GM23248 (cell line): ENCODE results near the gene CLDN12. TPM values are rescaled to one million over a fixed set of nuclear protein-coding genes. Genes with fewer than 3 reads are reported as not detected.

ENCODE experiments used
- DNase-seq: peaks from one replicate; pipeline ENCODE4 v3.0.0-alpha.2; 2015
- H2AFZ ChIP-seq: fragments of 200-600 bp; sonication (generic); 2 replicates; pipeline ENCODE4 v1.6.1; 2016; ENCODE audit warnings: antibody characterized with exemption
- H3F3A ChIP-seq: fragments of 200-600 bp; sonication (generic); 2 replicates; pipeline ENCODE4 v1.6.1; 2016; ENCODE audit warnings: mild to moderate bottlenecking, antibody characterized with exemption, mixed run types; ENCODE audit not compliant: insufficient read depth
- H3K27ac ChIP-seq: fragments of 200-600 bp; sonication (generic); 2 replicates; pipeline ENCODE4 v1.5.1; 2016; ENCODE audit warnings: mild to moderate bottlenecking
- H3K27me3 ChIP-seq: fragments of 200-600 bp; sonication (generic); replicated peaks from 2 replicates; pipeline ENCODE4 v1.6.1; 2016; ENCODE audit warnings: mild to moderate bottlenecking; ENCODE audit not compliant: insufficient read depth
- H3K36me3 ChIP-seq: fragments of 200-600 bp; sonication (generic); 2 replicates; pipeline ENCODE4 v1.6.1; 2016; ENCODE audit warnings: low read depth, mild to moderate bottlenecking
- H3K4me1 ChIP-seq: fragments of 200-600 bp; sonication (generic); 2 replicates; pipeline ENCODE4 v1.6.1; 2016; ENCODE audit warnings: mild to moderate bottlenecking; ENCODE audit not compliant: insufficient read depth
- H3K4me2 ChIP-seq: fragments of 200-600 bp; sonication (generic); one replicate; pipeline ENCODE4 v1.6.1; 2016; ENCODE audit warnings: mild to moderate bottlenecking; ENCODE audit not compliant: unreplicated experiment
- H3K4me3 ChIP-seq: fragments of 200-600 bp; sonication (generic); 2 replicates; pipeline ENCODE4 v1.5.1; 2016; ENCODE audit warnings: mild to moderate bottlenecking
- H3K79me2 ChIP-seq: fragments of 200-600 bp; sonication (generic); 2 replicates; pipeline ENCODE4 v1.6.1; 2016; ENCODE audit warnings: mild to moderate bottlenecking; ENCODE audit not compliant: insufficient read depth
- H3K9ac ChIP-seq: fragments of 200-600 bp; sonication (generic); 2 replicates; pipeline ENCODE4 v1.6.1; 2016; ENCODE audit warnings: mild to moderate bottlenecking
- H3K9me2 ChIP-seq: fragments of 200-600 bp; sonication (generic); 2 replicates; pipeline ENCODE4 v1.6.1; 2016; ENCODE audit warnings: mixed run types, mild to moderate bottlenecking, moderate library complexity; ENCODE audit not compliant: insufficient read depth
- H3K9me3 ChIP-seq: fragments of 200-600 bp; sonication (generic); one replicate; pipeline ENCODE4 v1.6.1; 2017; ENCODE audit warnings: low read depth
- H4K20me1 ChIP-seq: fragments of 200-600 bp; sonication (generic); 2 replicates; pipeline ENCODE4 v1.6.0; 2016; ENCODE audit not compliant: insufficient read depth
- EZH2 ChIP-seq: fragments of 200-600 bp; sonication (generic); IDR thresholded peaks from 2 replicates; pipeline ENCODE4 v1.6.1; 2018; ENCODE audit warnings: antibody characterized with exemption, mild to moderate bottlenecking; ENCODE audit not compliant: insufficient read depth, poor library complexity, severe bottlenecking
- EZH2phosphoT487 ChIP-seq: fragments of 200-600 bp; sonication (generic); IDR thresholded peaks from 2 replicates; pipeline ENCODE4 v1.6.1; 2018; ENCODE audit warnings: antibody characterized with exemption, moderate library complexity, mild to moderate bottlenecking, low read depth; ENCODE audit not compliant: insufficient read depth
- WGBS, 2 experiments: methylation state at CpG; one replicate each; pipeline ENCODE4 v1.1.6; 2015 to 2017; ENCODE audit warnings: low lambda C conversion rate in 2 of 2, low coverage in 1 of 2; ENCODE audit errors: missing lambda C conversion rate in 2 of 2; 5-methylcytosine and 5-hydroxymethylcytosine counted together
- in situ Hi-C: fragments of 300-500 bp; cut with MboI; formaldehyde crosslinking; loops from 2 replicates; pipeline ENCODE4 v1.15.0; 2020
- polyA plus RNA-seq: library from polyadenylated mRNA; unstranded; fragments of >200 nt; fragmentation: Nextera tagmentation; extraction: Ambion mirVana; gene quantifications from 2 replicates; pipeline ENCODE4 v1.2.1, GENCODE V29; 2016
- total RNA-seq: library from RNA; depleted of rRNA; stranded (reverse); fragments of >200 nt; shearing (Covaris generic); gene quantifications from 2 replicates; pipeline ENCODE4 v1.2.3, GENCODE V29; 2014

CLDN12 gene
- total and polyA plus RNA-seq, 2 experiments from 2014 or later = 24.3 to 35.6 TPM

GRCh38 chr7:90453931-90454330 is 50.7 kb downstream of the CLDN12 start:
- H3K4me1 ChIP-seq = no peaks in the 10 kb centered on the region
- H3K9me2 ChIP-seq = no peaks in the 10 kb centered on the region
- DNase-seq = no peak
- H4K20me1 ChIP-seq = no peaks in the 10 kb centered on the region
- WGBS, 2 experiments = 93 to 97% methylated on average over 1 of the region's 1 CpG
- no peaks in the 10 kb centered on the region for H3K36me3 ChIP-seq
- no peak overlapping the region for H3K4me3 ChIP-seq
- no peaks in the 10 kb centered on the region for H3K27me3 ChIP-seq
- no peak overlapping the region for H3K4me2 ChIP-seq
- TF ChIP-seq EZH2 = no peak
- TF ChIP-seq EZH2phosphoT487 = no peak
- in situ Hi-C loops = loop anchor here (25.0 kb wide), 1 partner anchor 558 kb away; no protein-coding TSS in a partner anchor
- H3K9me3 ChIP-seq = no peaks in the 10 kb centered on the region
- H3F3A ChIP-seq = no peaks in the 10 kb centered on the region
- H3K27ac ChIP-seq = no peak overlapping the region
- no peak overlapping the region for H3K9ac ChIP-seq
- no peaks in the 10 kb centered on the region for H3K79me2 ChIP-seq
- no peak overlapping the region for H2AFZ ChIP-seq

- Histone ChIP-seq H3F3A (no peaks in the 10 kb centered on the region), H3K4me2 (peak overlapping the region; percentile 94), H3K27ac (no peak overlapping the region), H3K36me3 (no peaks in the 10 kb centered on the region), H3K9ac (peak overlapping the region; percentile 45), H3K9me2 (no peaks in the 10 kb centered on the region), H3K4me1 (no peaks in the 10 kb centered on the region), H3K4me3 (peak overlapping the region; percentile 72), H3K9me3 (no peaks in the 10 kb centered on the region), H2AFZ (peak overlapping the region; percentile 87), H3K79me2 (no peaks in the 10 kb centered on the region), H4K20me1 (no peaks in the 10 kb centered on the region), H3K27me3 (no peaks in the 10 kb centered on the region)
- DNase-seq = peak; percentile 70
- TF ChIP-seq EZH2 (no peak), EZH2phosphoT487 (no peak)
- 21 to 23% methylated on average over 6 of the region's 6 CpGs for WGBS, 2 experiments
- in situ Hi-C loops = loop anchor here (25.0 kb wide), 1 partner anchor 557 kb away; no protein-coding TSS in a partner anchor
These were observed 52.1 kb downstream of the CLDN12 start for GRCh38 chr7:90455163-90456030.

GRCh38 chr7:90458104-90458503 is 54.8 kb downstream of the CLDN12 start:
- no peak overlapping the region for H3K4me2 ChIP-seq

GRCh38 chr7:90459888-90460287 is 56.6 kb downstream of the CLDN12 start:
- no peak overlapping the region for H3K9ac ChIP-seq
- no peak overlapping the region for H2AFZ ChIP-seq
- no peak overlapping the region for H3K27ac ChIP-seq
- 71 to 81% methylated on average over 4 of the region's 4 CpGs for WGBS, 2 experiments
- no peaks in the 10 kb centered on the region for H3K79me2 ChIP-seq
- H3K4me3 ChIP-seq = no peak overlapping the region
- no peaks in the 10 kb centered on the region for H3K36me3 ChIP-seq
- in situ Hi-C loops = loop anchor here (25.0 kb wide), 1 partner anchor 552 kb away; no protein-coding TSS in a partner anchor
- no peaks in the 10 kb centered on the region for H3K4me1 ChIP-seq
- TF ChIP-seq EZH2 (no peak), EZH2phosphoT487 (no peak)
- H3F3A ChIP-seq = no peaks in the 10 kb centered on the region
- no peaks in the 10 kb centered on the region for H3K9me3 ChIP-seq
- DNase-seq = peak; percentile 47
- no peaks in the 10 kb centered on the region for H4K20me1 ChIP-seq
- no peaks in the 10 kb centered on the region for H3K27me3 ChIP-seq
- H3K4me2 ChIP-seq = no peak overlapping the region
- no peaks in the 10 kb centered on the region for H3K9me2 ChIP-seq

More at GRCh38 chr7:90458104-90458503, 54.8 kb downstream of the CLDN12 start:
- no peak overlapping the region for H3K27ac ChIP-seq
- H3K79me2 ChIP-seq = no peaks in the 10 kb centered on the region
- H3K9ac ChIP-seq = no peak overlapping the region
- no peaks in the 10 kb centered on the region for H3K27me3 ChIP-seq
- H4K20me1 ChIP-seq = no peaks in the 10 kb centered on the region
- no peak overlapping the region for H2AFZ ChIP-seq
- WGBS, 2 experiments = 76 to 77% methylated on average over 2 of the region's 2 CpGs
- H3K4me3 ChIP-seq = no peak overlapping the region
- in situ Hi-C loops = loop anchor here (25.0 kb wide), 1 partner anchor 554 kb away; no protein-coding TSS in a partner anchor
- no peaks in the 10 kb centered on the region for H3K4me1 ChIP-seq
- H3K36me3 ChIP-seq = no peaks in the 10 kb centered on the region
- no peaks in the 10 kb centered on the region for H3K9me2 ChIP-seq
- no peaks in the 10 kb centered on the region for H3F3A ChIP-seq
- no peak for TF ChIP-seq EZH2
- TF ChIP-seq EZH2phosphoT487 = no peak
- no peaks in the 10 kb centered on the region for H3K9me3 ChIP-seq
- DNase-seq = no peak
